Stomach (tissue), 4 donors: ENCODE data around the gene ELN.

Experiments used
- CTCF ChIP-seq, 7 experiments: fragments of 450-650 bp in 4 of 7; fragments of 200-600 bp in 3 of 7; sonication (generic) in 3 of 7; IDR thresholded peaks; one replicate each; pipeline ENCODE4 v1.5.1; 2016 to 2019; ENCODE audit warnings: antibody characterized with exemption in 7 of 7, control low read depth in 2 of 7, mild to moderate bottlenecking in 1 of 7
- POLR2A ChIP-seq, 4 donors: fragments of 450-650 bp; IDR thresholded peaks; one replicate each; pipeline ENCODE4 v1.6.1; 2016; ENCODE audit warnings: antibody characterized with exemption in 4 of 4, control low read depth in 2 of 4, mild to moderate bottlenecking in 1 of 4, moderate library complexity in 1 of 4

- no peak for TF ChIP-seq CTCF (IDR thresholded peaks at IDR 0.05)
- TF ChIP-seq POLR2A (IDR thresholded peaks at IDR 0.05): no peak
These were observed 24.7 kb downstream of the ELN start for GRCh38 chr7:74052628-74053027.
